Measurements from ENCODE around the gene SIRT7. TPM values are rescaled to one million over a fixed set of nuclear protein-coding genes. Genes with fewer than 3 reads are reported as not detected.

Gene SIRT7
- total RNA-seq, 1 experiment from 2014 or later: 78.3 TPM

GRCh38 chr17:81909231-81909630, 8.7 kb downstream of the SIRT7 start:
- H3K9me2 ChIP-seq (ENCODE audit: insufficient read depth): no peaks in the 10 kb centered on the region
- H3K4me3 ChIP-seq: no peak overlapping the region
- POLR2A ChIA-PET (ENCODE audit: unreplicated experiment): no interaction called here
- H3F3A ChIP-seq (ENCODE audit: insufficient read depth, low read depth): peaks cover 25% of the 10 kb centered on the region
- DNase-seq: no peak
- H3K36me3 ChIP-seq (ENCODE audit: low read depth): no peaks in the 10 kb centered on the region; the same call in 1 of the 2 replicates
- no TSS peak for BruUV-seq (replicated peaks)
- no peaks in the 10 kb centered on the region for H3K79me2 ChIP-seq (ENCODE audit: low read depth)
- no peak overlapping the region for H2AFZ ChIP-seq
- CTCF ChIA-PET: interaction anchor here (0.7 to 1.5 kb wide), 2 partner anchors 11 to 31 kb away, joined by 3 to 5 read pairs; no protein-coding TSS in a partner anchor
- TF ChIP-seq CTCF (conservative IDR thresholded peaks at IDR 0.05) (no peak), EZH2 (IDR thresholded peaks at IDR 0.05; ENCODE audit: low read depth) (no peak)
- intact Hi-C loops (cut with micrococcal nuclease; ENCODE audit: unreplicated experiment): no loop called here
- H3K4me2 ChIP-seq: no peak overlapping the region
- H3K27ac ChIP-seq: no peak overlapping the region
- H4K20me1 ChIP-seq (ENCODE audit: insufficient read depth): no peaks in the 10 kb centered on the region; the same call in 1 of the 2 replicates
- peaks cover 28% of the 10 kb centered on the region for H3K4me1 ChIP-seq (replicated peaks; ENCODE audit: insufficient read depth)
- H3K9me3 ChIP-seq (ENCODE audit: insufficient read depth, low read depth): no peaks in the 10 kb centered on the region
- no peaks in the 10 kb centered on the region for H3K27me3 ChIP-seq (ENCODE audit: insufficient read depth, low read depth)

DNA sequence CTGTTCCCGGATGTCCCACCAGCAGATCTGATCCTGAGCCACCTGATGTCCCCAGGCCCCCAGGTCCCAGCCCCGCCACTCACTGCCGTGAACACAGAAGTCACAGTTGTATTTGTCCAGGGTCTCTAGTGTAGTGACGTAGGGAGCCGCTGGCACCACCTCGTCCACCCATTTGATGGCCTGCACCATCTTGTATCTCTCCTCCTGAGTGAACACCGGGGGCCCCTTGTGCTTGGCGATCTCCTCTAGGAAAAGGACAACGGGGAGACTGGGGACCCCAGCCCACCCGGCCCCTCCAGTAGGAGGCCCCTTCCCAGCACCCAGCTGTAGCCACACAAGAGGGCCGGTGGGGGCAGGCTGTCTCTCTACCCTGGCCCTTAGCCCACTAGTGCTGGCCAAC, 9.2 kb downstream of the SIRT7 start:
- intact Hi-C loops (cut with micrococcal nuclease; ENCODE audit: unreplicated experiment): no loop called here
- Histone ChIP-seq H3K27ac (no peak overlapping the region), H3K4me1 (replicated peaks; ENCODE audit: insufficient read depth) (peaks cover 28% of the 10 kb centered on the region), H3K4me2 (no peak overlapping the region), H2AFZ (no peak overlapping the region), H4K20me1 (ENCODE audit: insufficient read depth) (no peaks in the 10 kb centered on the region; the same call in 1 of the 2 replicates), H3K9me2 (ENCODE audit: insufficient read depth) (no peaks in the 10 kb centered on the region), H3F3A (ENCODE audit: insufficient read depth, low read depth) (peaks cover 21% of the 10 kb centered on the region), H3K9me3 (ENCODE audit: insufficient read depth, low read depth) (no peaks in the 10 kb centered on the region), H3K4me3 (no peak overlapping the region), H3K36me3 (ENCODE audit: low read depth) (no peaks in the 10 kb centered on the region; the same call in 1 of the 2 replicates), H3K27me3 (ENCODE audit: insufficient read depth, low read depth) (no peaks in the 10 kb centered on the region), H3K79me2 (ENCODE audit: low read depth) (no peaks in the 10 kb centered on the region)
- BruUV-seq (replicated peaks): no TSS peak
- no peak for DNase-seq
- POLR2A ChIA-PET (ENCODE audit: unreplicated experiment): no interaction called here
- CTCF ChIA-PET: interaction anchor here (0.7 kb wide), 1 partner anchor 31 kb away, joined by 5 read pairs; no protein-coding TSS in a partner anchor
- no peak for TF ChIP-seq CTCF (conservative IDR thresholded peaks at IDR 0.05)
- no peak for TF ChIP-seq EZH2 (IDR thresholded peaks at IDR 0.05; ENCODE audit: low read depth)

DNA sequence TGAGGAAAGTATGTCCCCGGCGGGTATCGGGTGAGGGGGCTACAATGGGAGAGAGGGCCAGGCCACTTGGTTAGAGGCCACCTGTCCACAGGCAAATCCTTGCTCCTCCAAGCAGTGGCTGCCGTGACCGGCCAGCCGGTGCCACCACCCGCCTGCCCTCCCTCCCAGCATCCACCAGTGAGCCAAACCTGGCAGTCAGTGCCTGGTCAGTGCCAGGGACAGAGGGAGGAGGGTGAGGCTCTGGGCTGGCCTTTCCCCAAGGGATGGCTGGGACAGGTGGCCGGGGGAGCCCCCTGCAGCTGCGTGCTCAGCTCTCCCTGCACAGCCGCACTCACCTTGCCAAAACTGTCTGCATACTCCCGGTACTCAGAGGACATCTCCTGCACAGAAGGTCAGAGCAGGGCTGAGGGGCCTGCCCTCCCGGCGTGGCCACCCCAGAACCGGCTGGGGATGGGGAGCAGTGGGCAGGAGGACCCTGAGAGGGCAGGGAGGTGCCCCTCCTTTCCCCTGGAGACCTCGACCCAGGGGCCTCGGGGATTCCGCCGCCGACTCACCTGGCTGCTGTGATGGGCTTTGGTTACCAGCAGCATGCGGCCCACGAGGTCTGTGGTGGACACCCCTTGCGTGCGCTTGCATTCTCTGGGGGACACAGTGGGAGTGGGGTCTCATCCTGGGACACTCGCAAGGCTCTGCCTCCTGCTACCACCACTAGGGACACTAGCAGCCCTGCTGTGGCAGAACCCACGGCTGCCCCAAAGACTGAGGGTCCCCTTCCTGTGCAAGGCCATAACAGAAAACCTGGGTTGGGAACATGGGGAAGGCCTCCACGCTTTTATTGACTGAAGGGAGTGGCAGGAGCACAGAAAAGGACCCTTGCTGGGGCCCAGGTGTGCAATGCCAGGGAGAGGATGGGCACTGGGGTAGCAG, 10.5 kb downstream of the SIRT7 start:
- no peaks in the 10 kb centered on the region for H4K20me1 ChIP-seq (ENCODE audit: insufficient read depth)
- CTCF ChIA-PET: no interaction called here
- BruUV-seq (replicated peaks): no TSS peak

More for the DNA sequence above, 10.5 kb downstream of the SIRT7 start:
- no peak for DNase-seq
- Histone ChIP-seq H3K27ac (no peak overlapping the region), H3K4me2 (no peak overlapping the region), H3K36me3 (ENCODE audit: low read depth) (no peaks in the 10 kb centered on the region; the same call in 1 of the 2 replicates), H2AFZ (no peak overlapping the region), H3K4me1 (replicated peaks; ENCODE audit: insufficient read depth) (peaks cover 17% of the 10 kb centered on the region), H3F3A (ENCODE audit: insufficient read depth, low read depth) (peaks cover 9% of the 10 kb centered on the region), H3K79me2 (ENCODE audit: low read depth) (no peaks in the 10 kb centered on the region), H3K9me3 (ENCODE audit: insufficient read depth, low read depth) (no peaks in the 10 kb centered on the region), H3K27me3 (ENCODE audit: insufficient read depth, low read depth) (no peaks in the 10 kb centered on the region), H3K9me2 (ENCODE audit: insufficient read depth) (no peaks in the 10 kb centered on the region), H3K4me3 (no peak overlapping the region)
- intact Hi-C loops (cut with micrococcal nuclease; ENCODE audit: unreplicated experiment): no loop called here
- POLR2A ChIA-PET (ENCODE audit: unreplicated experiment): no interaction called here
- no peak for TF ChIP-seq CTCF (conservative IDR thresholded peaks at IDR 0.05)
- TF ChIP-seq EZH2 (IDR thresholded peaks at IDR 0.05; ENCODE audit: low read depth): no peak
